ENCODE data around the gene TSGA10.

- TF ChIP-seq ZBTB11 (tag by site-specific recombination; conservative IDR thresholded peaks at IDR 0.05; ENCODE audit: low read depth) (no peak), CTCF (tag by site-specific recombination; IDR thresholded peaks at IDR 0.05) (no peak), ZNF211 (tag by site-specific recombination; IDR thresholded peaks at IDR 0.05; ENCODE audit: low read depth) (no peak), SETDB1 (IDR thresholded peaks at IDR 0.05; ENCODE audit: insufficient read length, low read length) (no peak)
Measured at GRCh38 chr2:99032001-99032400, 122.7 kb downstream of the TSGA10 start.
